K562 (cell line): ENCODE data around the gene FRMD4A. TPM values are rescaled to one million over a fixed set of nuclear protein-coding genes. Genes with fewer than 3 reads are reported as not detected.
A peak's percentile ranks its signal among the peaks of the same experiment; 100 is the strongest.

Experiments used
- ATAC-seq: fragments of 200-7000 bp; cut with Tn5 transposase; 3 replicates; pipeline ENCODE4 v1.9.1; 2020; ENCODE audit warnings: moderate library complexity
- BruUV-seq: library from RNA; stranded (reverse); fragments of 400-500 nt; replicated peaks from 2 replicates; lab custom pipeline; 2021; lab: Mats Ljungman, UMichigan
- CTCF ChIA-PET: fragments of 300-600 bp; formaldehyde crosslinking; extraction: SDS; loops from one replicate; lab custom pipeline; 2021; ENCODE audit warnings: low intra/inter-chr PET ratio; lab: Yijun Ruan, JAX
- POLR2A ChIA-PET: fragments of 300-600, 350-650 bp; sonication (Branson Sonifier 250); formaldehyde crosslinking; extraction: SDS; loops from one replicate; lab custom pipeline; 2021; ENCODE audit warnings: antibody characterized with exemption, inconsistent platforms; lab: Yijun Ruan, JAX
- DNase-seq, 4 experiments: peaks; one replicate each; pipeline versions ENCODE4 v3.0.0 to v3.0.0-alpha.2; 2011 to 2018; ENCODE audit warnings: low spot score in 3 of 4, mixed read lengths in 3 of 4; ENCODE audit errors: extremely low read depth in 1 of 4
- FAIRE-seq: peaks from 2 replicates; lab custom pipeline; 2011; peaks lifted over from hg19 to GRCh38; lab: Jason Lieb, UNC
- H2AFZ ChIP-seq: 2 replicates; pipeline ENCODE4 v1.6.0; 2011; ENCODE audit warnings: low read depth, low read length, control low read depth, inconsistent platforms
- H3K27ac ChIP-seq: fragments of 200-600 bp; 3 replicates; pipeline ENCODE4 v1.8.0; 2011; ENCODE audit warnings: low read depth, mild to moderate bottlenecking, control low read depth, inconsistent platforms, low read length, moderate library complexity, mixed read lengths; ENCODE audit errors: extremely low read depth
- H3K27me3 ChIP-seq, 2 experiments: fragments of 300-600 bp in 1 of 2; 2 replicates in 1 of 2; 3 replicates in 1 of 2; pipeline versions ENCODE4 v1.6.0 to v1.8.0; 2011; ENCODE audit warnings: inconsistent platforms in 2 of 2, low read length in 2 of 2, mild to moderate bottlenecking in 1 of 2, mixed read lengths in 1 of 2, moderate library complexity in 1 of 2; ENCODE audit not compliant: control insufficient read depth in 2 of 2, insufficient read depth in 2 of 2
- H3K36me3 ChIP-seq: fragments of 300-600 bp; 3 replicates; pipeline ENCODE4 v1.8.0; 2011; ENCODE audit warnings: mild to moderate bottlenecking, low read length, inconsistent platforms; ENCODE audit not compliant: control insufficient read depth, insufficient read depth
- H3K4me1 ChIP-seq, 2 experiments: fragments of 200-600 bp in 1 of 2; replicated peaks in 1 of 2; 2 replicates in 1 of 2; 3 replicates in 1 of 2; pipeline versions ENCODE4 v1.5.1 to v1.8.0; 2011; ENCODE audit warnings: inconsistent platforms in 2 of 2, low read length in 2 of 2, mild to moderate bottlenecking in 1 of 2, mixed read lengths in 1 of 2, moderate library complexity in 1 of 2; ENCODE audit not compliant: control insufficient read depth in 2 of 2, insufficient read depth in 2 of 2
- H3K4me2 ChIP-seq: 2 replicates; pipeline ENCODE4 v1.6.1; 2011; ENCODE audit warnings: low read length, control low read depth, inconsistent platforms, mixed read lengths; ENCODE audit not compliant: insufficient read depth
- H3K4me3 ChIP-seq: fragments of 200-600 bp; sonication (generic), shearing (Covaris generic); 2 replicates; pipeline ENCODE4 v1.5.1; 2016; ENCODE audit warnings: control low read depth, inconsistent platforms
- H3K79me2 ChIP-seq: fragments of 200-600 bp; 3 replicates; pipeline ENCODE4 v1.8.0; 2011; ENCODE audit warnings: low read length, inconsistent platforms; ENCODE audit not compliant: control insufficient read depth, insufficient read depth
- H3K9ac ChIP-seq, 2 experiments: 2 replicates each; pipeline versions ENCODE4 v1.6.0 to v1.6.1; 2011; ENCODE audit warnings: low read depth in 2 of 2, low read length in 2 of 2, control low read depth in 1 of 2, inconsistent platforms in 1 of 2, mild to moderate bottlenecking in 1 of 2, mixed read lengths in 1 of 2; ENCODE audit not compliant: insufficient read depth in 1 of 2
- H3K9me1 ChIP-seq: one replicate; pipeline ENCODE4 v1.6.0; 2011; ENCODE audit warnings: inconsistent platforms, mild to moderate bottlenecking, low read length, moderate library complexity; ENCODE audit not compliant: control insufficient read depth, insufficient read depth
- H3K9me3 ChIP-seq: replicated peaks from 2 replicates; pipeline ENCODE4 v1.5.1; 2011; ENCODE audit warnings: low read depth, low read length, inconsistent platforms; ENCODE audit not compliant: control insufficient read depth, insufficient read depth
- H4K20me1 ChIP-seq: replicated peaks from 2 replicates; pipeline ENCODE4 v1.6.1; 2011; ENCODE audit warnings: low read length, inconsistent platforms, mixed read lengths; ENCODE audit not compliant: control insufficient read depth, insufficient read depth
- DPF2 ChIP-seq: fragments of 450-650 bp; IDR thresholded peaks from 2 replicates; pipeline ENCODE4 v1.6.1; 2016
- HDGF ChIP-seq: fragments of 450-650 bp; IDR thresholded peaks from 2 replicates; pipeline ENCODE4 v1.6.1; 2016
- HEY1 ChIP-seq: fragments of 250-450 bp; sonication (Bioruptor Pico); IDR thresholded peaks from 2 replicates; pipeline ENCODE4 v1.5.0; 2020; ENCODE audit warnings: mild to moderate bottlenecking, moderate library complexity, borderline replicate concordance
- HMG20A ChIP-seq: fragments of 450-650 bp; formaldehyde crosslinking; conservative IDR thresholded peaks from 2 replicates; pipeline ENCODE4 v1.4.0; 2020; ENCODE audit warnings: mild to moderate bottlenecking, mixed read lengths
- HNRNPH1 ChIP-seq: fragments of 200-400 bp; formaldehyde crosslinking; optimal IDR thresholded peaks from 2 replicates; pipeline ENCODE3; 2017; ENCODE audit warnings: low read depth, mild to moderate bottlenecking, low read length, moderate library complexity
- MBD2 ChIP-seq: sonication (generic); IDR thresholded peaks from 2 replicates; pipeline ENCODE4 v1.6.1; 2016; ENCODE audit warnings: low read depth, borderline replicate concordance
- MNT ChIP-seq, 2 experiments: fragments of 450-650 bp; conservative IDR thresholded peaks; 2 replicates each; pipeline ENCODE4 v1.6.1; 2017; ENCODE audit warnings: mild to moderate bottlenecking in 2 of 2, moderate library complexity in 2 of 2
- NR0B1 ChIP-seq: fragments of 450-650 bp; IDR thresholded peaks from one replicate; pipeline ENCODE4 v1.6.1; 2018; ENCODE audit warnings: mild to moderate bottlenecking, moderate library complexity; ENCODE audit not compliant: partially characterized antibody
- PHTF2 ChIP-seq: fragments of 250-450 bp; sonication (Bioruptor Pico); IDR thresholded peaks from 2 replicates; pipeline ENCODE4 v1.5.0; 2021; ENCODE audit warnings: mild to moderate bottlenecking
- SMAD3 ChIP-seq: fragments of 450-650 bp; formaldehyde crosslinking; conservative IDR thresholded peaks from 2 replicates; pipeline ENCODE4 v1.4.0; 2020; ENCODE audit warnings: mild to moderate bottlenecking
- TAF9B ChIP-seq: fragments of 450-650 bp; IDR thresholded peaks from 2 replicates; pipeline ENCODE4 v1.6.1; 2018; ENCODE audit warnings: mild to moderate bottlenecking; ENCODE audit not compliant: partially characterized antibody
- ZNF3 ChIP-seq: fragments of 250-450 bp; sonication (Bioruptor Pico); IDR thresholded peaks from 2 replicates; pipeline ENCODE4 v1.5.0; 2021; ENCODE audit warnings: mild to moderate bottlenecking, moderate library complexity
- ZNF511 ChIP-seq: sonication (generic); formaldehyde crosslinking; IDR thresholded peaks from 2 replicates; pipeline ENCODE4 v1.8.0; 2022; ENCODE audit warnings: mild to moderate bottlenecking, missing genetic modification reagents
- ZNF592 ChIP-seq: fragments of 450-650 bp; IDR thresholded peaks from 2 replicates; pipeline ENCODE4 v1.6.1; 2017; ENCODE audit warnings: antibody characterized with exemption, mild to moderate bottlenecking
- ZNF778 ChIP-seq: fragments of 450-650 bp; formaldehyde crosslinking; IDR thresholded peaks from 2 replicates; pipeline ENCODE4 v1.4.0; 2020; ENCODE audit warnings: mild to moderate bottlenecking, moderate library complexity
- ZNF79 ChIP-seq: fragments of 250-450 bp; sonication (Bioruptor Pico); IDR thresholded peaks from 2 replicates; pipeline ENCODE4 v1.4.0; 2020; ENCODE audit warnings: low read depth, mild to moderate bottlenecking, moderate library complexity
- WGBS: fragments of 100-300 bp; shearing (Covaris generic); methylation state at CpG from one replicate; pipeline ENCODE4 v1.1.6; 2016; ENCODE audit warnings: low coverage, mixed read lengths; ENCODE audit not compliant: insufficient coverage; ENCODE audit errors: missing lambda C conversion rate; 5-methylcytosine and 5-hydroxymethylcytosine counted together
- in situ Hi-C: fragments of 300-500 bp; cut with MboI; formaldehyde crosslinking; loops from 4 replicates; pipeline ENCODE4 v1.15.0; 2018; ENCODE audit warnings: inconsistent platforms, mixed read lengths
- intact Hi-C: fragments of 100-400 bp; cut with micrococcal nuclease; formaldehyde crosslinking; loops from 2 replicates; pipeline ENCODE4 v1.14.2; 2022
- polyA plus RNA-seq, 8 experiments: library from polyadenylated mRNA; depleted of rRNA in 4 of 8; stranded (reverse) in 5 of 8; unstranded in 3 of 8; fragments of >200 nt; fragmentation: Nextera tagmentation in 2 of 8; fragmentation: Illumina TruSeq in 1 of 8; extraction: Ambion mirVana in 2 of 8; extraction: Trizol in 1 of 8; gene quantifications; 2 replicates each; pipeline versions ENCODE4 v1.2.1 to v1.2.3, GENCODE V29; 2011 to 2014; ENCODE audit warnings: inconsistent platforms in 1 of 8, missing spikeins in 1 of 8
- total RNA-seq, 7 experiments: library from RNA; depleted of rRNA in 6 of 7; stranded (reverse); fragments of >200 nt in 6 of 7; fragmentation: Illumina TruSeq in 2 of 7; extraction: Trizol in 2 of 7; gene quantifications; 2 replicates each; pipeline versions ENCODE4 v1.2.1 to v1.2.3, GENCODE V29; 2011 to 2021; ENCODE audit warnings: low replicate concordance in 1 of 7

FRMD4A gene
- total and polyA plus RNA-seq, 9 of the 15 experiments (the other 6 are each of a cell fraction or from before 2014, with no cell fraction given): 0.80 to 5.2 (median 3.0) TPM

GRCh38 chr10:13706175-13706574 lies 624.5 kb downstream of the FRMD4A start:
- DNase-seq (no peak), FAIRE-seq (no peak), ATAC-seq (peak; percentile 2; the same call in 1 of the 3 replicates)
- Histone ChIP-seq H3K4me2 (peak overlapping the region; percentile 91), H3K4me3 (peak overlapping the region; percentile 41), H3K36me3 (peaks cover 3% of the 10 kb centered on the region; the same call in 1 of the 3 replicates), H4K20me1 (no peaks in the 10 kb centered on the region; the same call in 1 of the 2 replicates), H3K9ac (peak overlapping the region in 1 of 2 experiments; percentile 71; a peak in 2 of 4 replicates), H3K9me1 (no peaks in the 10 kb centered on the region), H3K27ac (peak overlapping the region; percentile 56; the same call in 2 of the 3 replicates), H2AFZ (peak overlapping the region; percentile 92), H3K27me3 (no peaks in the 10 kb centered on the region), H3K9me3 (no peaks in the 10 kb centered on the region), H3K4me1 (peaks cover 31 to 36% of the 10 kb centered on the region in 2 experiments; a peak in 3 of 5 replicates), H3K79me2 (peaks cover 15% of the 10 kb centered on the region; the same call in 1 of the 3 replicates)
- in situ Hi-C loops (no loop called here), intact Hi-C loops (loop anchor here (5.0 kb wide), 1 partner anchor 71 kb away; no protein-coding TSS in a partner anchor)
- ChIA-PET CTCF (no interaction called here), POLR2A (interaction anchor here (1.0 to 1.7 kb wide), 4 partner anchors 10 to 30 kb away, joined by 3 to 5 read pairs (median 4); no protein-coding TSS in a partner anchor)
- WGBS: 21% methylated on average over 4 of the region's 4 CpGs
- no TSS peak for BruUV-seq
- TF ChIP-seq MBD2 (no peak), ZNF79 (CRISPR knock-in tag) (no peak), DPF2 (no peak), SMAD3 (CRISPR knock-in tag) (no peak), ZNF592 (0 out of 2 replicates have a peak, but pooled peaks have one; percentile 5), ZNF778 (no peak), PHTF2 (CRISPR knock-in tag) (no peak), ZNF3 (CRISPR knock-in tag) (no peak), HDGF (no peak), NR0B1 (no peak), MNT (conservative IDR thresholded peaks at IDR 0.05) (0 out of 4 replicates have a peak, but pooled peaks have one; percentile 14 to 32), HMG20A (CRISPR knock-in tag) (no peak), ZNF511 (CRISPR knock-in tag) (no peak), HNRNPH1 (no peak), TAF9B (peak; percentile 6), HEY1 (no peak)
